GM21737 (cell line): ENCODE measurements around the gene NRG3.

Source experiments
- ATAC-seq: cut with Tn5 transposase; IDR thresholded peaks from one replicate; pipeline ENCODE4 v1.9.1; 2021; ENCODE audit warnings: mild to moderate bottlenecking, moderate library complexity; ENCODE audit not compliant: unreplicated experiment

NRG3 gene

DNA sequence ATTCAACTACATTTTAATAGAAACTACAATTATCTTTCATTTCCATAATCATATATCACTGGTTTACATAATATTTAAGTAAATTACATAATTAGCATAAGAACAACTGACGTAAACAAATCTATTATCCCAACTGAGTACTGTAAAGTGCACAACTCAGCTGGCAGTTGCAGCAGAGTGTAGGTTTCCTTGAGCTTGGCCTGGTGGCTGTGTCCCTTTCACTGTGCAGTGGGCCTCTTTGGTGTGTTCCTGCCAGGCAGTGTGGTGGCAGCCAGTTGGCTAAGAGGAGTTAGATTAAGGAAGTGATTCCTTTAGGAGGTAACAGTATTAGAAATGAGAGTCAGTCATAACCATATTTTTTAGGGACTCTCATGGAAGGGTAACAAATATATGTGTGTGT, 7.0 kb downstream of the NRG3 start:
- ATAC-seq: no peak

DNA sequence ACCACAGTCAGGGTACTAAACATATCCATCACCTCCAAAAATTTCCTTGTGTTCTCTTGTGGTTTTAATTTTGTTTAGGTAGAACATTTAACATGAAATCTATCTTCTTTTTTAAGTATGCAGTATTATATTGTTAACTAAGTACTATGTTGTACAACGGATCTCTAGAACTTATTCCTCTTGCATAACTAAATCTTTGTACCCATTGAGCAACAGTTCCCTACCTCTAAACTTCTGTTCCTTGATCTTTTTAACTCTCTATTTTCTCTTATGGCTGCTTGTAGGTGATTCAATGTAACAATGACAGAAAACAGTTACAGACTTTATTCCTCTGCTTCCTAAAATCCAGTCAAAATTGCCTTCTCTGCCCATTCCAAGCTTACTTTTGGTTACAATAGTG, 9.9 kb downstream of the NRG3 start:
- ATAC-seq: no peak

DNA sequence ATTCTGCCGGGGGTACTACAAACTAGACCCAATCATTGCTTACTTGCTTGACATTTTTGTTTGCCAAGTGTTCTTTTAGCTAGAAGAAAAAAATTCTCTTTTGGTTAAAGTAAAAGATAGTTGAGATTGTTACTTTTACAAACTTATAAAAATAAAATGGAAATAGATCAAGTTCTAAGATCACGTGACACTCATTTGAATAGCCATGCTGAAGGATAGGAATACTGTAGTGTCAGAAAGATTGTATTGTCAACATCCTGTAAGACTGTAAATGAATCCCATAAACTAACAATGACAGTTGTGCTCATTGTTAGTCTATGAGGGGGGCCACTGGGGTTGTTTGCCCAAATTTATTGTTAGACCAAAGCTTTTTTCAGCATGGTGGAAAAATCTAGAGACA, 10.5 kb downstream of the NRG3 start:
- ATAC-seq: no peak

DNA sequence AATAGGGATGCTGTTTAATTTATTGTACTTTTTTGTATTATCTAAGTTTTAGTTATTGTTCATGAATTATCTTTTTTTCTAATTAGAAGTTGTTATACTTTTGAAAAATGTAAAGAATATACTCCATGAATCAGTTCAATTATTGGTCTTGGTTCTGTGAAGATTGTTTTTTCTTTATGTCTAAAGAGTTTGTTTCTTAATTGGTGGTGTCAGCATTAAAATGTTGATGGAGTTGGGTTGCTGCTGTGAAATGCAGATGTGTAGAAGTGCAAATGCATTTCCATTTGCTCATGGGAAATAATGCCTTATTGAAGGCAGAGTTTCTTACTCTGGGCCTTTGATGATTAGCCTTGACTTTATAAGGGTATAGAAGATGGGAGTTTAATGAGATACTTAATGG, 11.9 kb downstream of the NRG3 start:
- no peak for ATAC-seq

DNA sequence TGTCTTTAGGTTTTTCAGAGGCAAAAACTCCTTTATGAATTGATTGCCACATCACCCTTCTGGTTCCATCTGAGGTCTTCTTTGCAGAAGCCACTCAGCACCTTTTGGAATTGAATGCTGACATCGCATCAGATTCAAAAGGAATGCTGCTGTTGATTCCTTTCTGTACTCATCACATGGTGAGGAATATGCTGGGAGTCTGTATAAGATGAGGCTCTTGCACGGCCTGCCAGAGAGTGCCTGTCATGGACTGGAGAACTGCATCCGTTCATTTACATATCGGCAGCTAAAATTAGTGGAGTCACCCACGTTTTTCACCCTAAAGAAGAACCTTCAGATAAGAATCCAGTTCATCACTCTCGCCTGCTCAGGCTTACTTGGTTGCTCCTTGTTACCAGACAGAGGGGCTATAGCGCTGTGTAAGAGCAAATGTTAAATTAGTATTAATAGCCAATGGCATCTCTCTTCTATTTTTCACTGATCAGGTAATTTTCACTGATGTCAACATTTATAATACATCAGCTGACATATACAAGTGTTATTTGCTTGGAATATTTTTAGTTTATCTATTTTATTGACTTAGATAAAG, 14.3 kb downstream of the NRG3 start:
- no peak for ATAC-seq

DNA sequence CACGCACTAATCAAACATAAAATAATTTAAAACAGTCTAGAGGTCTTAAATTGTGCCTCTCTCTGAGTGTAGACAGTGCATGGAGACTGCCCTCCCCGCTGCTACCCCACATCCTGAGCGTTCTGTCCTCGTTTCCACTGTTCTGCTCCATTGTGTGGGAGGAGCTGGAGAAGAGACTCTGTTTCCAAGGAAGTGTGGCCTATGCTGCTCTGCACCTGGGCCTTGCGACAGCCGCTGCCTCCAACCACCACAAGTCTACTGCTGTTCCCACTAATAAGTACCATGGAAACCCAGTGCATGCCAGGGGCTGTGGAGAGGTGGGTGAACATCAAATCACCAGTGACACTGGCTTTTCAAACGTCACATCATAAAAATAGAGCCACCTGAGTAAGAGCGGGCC, 19.6 kb downstream of the NRG3 start:
- no peak for ATAC-seq

DNA sequence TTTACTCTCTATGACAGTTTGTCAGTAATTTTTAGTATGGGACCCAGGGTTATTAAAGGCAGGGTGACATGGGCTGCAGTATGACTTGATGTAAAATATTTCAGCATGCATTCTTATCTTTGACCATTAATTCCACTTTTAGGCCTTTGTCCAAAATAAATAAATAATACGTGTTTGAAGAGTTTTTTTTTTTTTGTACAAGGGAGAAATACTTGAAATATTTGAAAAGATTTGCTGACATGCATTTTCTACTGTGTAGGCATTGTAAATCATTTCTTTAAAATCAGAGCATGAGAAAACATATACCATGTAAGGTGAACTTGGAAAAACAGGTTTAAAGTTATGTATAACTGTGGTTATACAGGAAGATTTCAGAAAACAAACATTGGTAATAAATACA, 23.5 kb downstream of the NRG3 start:
- no peak for ATAC-seq

DNA sequence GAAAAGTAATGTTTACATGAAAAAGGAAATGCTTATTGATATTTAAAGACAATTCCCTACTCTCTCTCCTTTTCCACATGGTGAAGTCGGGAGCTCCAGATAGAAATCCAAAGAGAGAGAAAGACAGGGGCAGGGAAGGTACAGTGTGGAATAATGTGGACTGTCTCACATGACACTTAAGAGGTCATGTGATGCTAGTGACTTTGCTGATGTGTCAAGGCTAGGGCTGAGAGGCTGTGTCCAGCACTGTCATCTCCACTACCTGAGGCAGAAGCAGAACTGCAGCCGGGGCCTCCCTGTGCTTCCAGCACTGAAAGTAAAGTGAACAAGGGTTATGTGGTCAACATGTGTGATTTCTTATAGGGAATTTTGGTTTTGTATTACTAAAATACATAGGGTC, 26.0 kb downstream of the NRG3 start:
- ATAC-seq: no peak

DNA sequence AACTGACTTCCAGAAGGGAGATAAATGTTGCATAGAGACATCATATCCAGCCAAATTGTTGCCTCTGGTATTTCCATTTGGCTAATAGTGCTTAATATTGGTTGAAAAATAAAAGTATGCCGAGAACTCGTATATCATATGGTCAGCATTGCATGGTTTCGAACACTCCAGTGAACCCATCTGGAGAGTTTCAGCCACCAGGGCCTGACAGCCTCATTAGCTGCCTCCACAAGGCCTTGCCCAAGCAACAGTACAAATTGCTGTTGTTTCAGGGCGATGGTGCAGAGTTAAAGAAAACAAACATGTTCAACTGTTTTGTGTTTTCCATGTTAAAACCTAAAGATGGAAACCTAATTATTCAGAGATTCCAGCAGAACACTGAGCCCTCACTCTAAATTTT, 28.5 kb downstream of the NRG3 start:
- no peak for ATAC-seq

DNA sequence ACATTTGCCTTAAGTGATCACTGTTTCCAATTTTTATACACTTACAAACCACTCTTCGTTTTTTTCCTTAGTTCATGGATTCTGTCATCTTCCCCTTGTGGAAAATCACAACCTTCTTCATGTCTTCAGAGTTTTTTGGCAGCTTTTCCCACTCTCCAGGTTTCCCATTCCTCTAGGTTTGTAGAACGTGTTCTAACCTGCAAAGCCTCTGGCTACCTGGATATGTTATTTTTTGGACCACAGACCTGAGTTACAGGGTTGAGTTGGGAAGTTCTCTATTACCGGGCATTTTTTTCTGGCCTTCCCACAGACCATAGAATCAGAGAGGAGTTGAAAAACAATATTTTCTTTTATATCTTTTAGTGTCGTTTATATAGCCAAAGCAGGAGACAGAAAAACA, 30.2 kb downstream of the NRG3 start:
- no peak for ATAC-seq

DNA sequence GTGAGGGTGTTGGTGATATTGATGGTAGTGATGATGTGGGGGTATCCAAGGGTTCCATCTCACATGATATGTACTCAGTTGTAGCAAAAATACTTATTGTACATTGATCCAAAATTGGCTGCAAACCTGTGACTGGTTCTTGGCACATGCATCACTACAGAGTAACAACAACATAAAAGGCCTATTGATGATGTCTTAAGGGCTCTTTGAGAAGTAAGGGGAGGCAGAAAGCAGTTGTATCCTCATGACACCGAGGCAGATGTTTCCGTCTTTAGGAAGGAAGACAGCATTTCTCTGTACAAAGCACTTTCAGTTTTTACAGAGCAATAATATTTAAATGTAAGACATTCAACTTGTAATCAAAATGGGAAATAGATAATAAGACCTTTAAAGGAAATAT, 34.5 kb downstream of the NRG3 start:
- no peak for ATAC-seq

DNA sequence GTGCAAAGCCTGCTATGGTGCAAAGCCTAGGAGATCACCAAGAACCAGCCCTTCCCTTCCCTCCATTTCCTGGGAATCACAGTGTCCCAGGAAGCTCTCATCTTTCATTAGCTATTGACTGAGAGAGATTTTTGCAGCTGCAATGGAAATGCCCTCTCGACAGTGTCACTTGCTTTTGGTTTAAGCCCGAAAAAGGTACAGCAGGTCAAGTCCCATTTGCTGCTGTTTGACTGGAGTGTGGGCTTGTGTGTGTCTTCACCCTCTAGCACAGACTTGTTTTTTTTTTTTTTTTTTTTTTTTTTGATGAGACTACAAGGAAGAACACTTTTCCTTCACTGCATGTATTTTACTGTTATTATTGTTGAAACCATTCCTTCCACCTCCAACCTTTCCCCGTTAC, 36.3 kb downstream of the NRG3 start:
- ATAC-seq: no peak

DNA sequence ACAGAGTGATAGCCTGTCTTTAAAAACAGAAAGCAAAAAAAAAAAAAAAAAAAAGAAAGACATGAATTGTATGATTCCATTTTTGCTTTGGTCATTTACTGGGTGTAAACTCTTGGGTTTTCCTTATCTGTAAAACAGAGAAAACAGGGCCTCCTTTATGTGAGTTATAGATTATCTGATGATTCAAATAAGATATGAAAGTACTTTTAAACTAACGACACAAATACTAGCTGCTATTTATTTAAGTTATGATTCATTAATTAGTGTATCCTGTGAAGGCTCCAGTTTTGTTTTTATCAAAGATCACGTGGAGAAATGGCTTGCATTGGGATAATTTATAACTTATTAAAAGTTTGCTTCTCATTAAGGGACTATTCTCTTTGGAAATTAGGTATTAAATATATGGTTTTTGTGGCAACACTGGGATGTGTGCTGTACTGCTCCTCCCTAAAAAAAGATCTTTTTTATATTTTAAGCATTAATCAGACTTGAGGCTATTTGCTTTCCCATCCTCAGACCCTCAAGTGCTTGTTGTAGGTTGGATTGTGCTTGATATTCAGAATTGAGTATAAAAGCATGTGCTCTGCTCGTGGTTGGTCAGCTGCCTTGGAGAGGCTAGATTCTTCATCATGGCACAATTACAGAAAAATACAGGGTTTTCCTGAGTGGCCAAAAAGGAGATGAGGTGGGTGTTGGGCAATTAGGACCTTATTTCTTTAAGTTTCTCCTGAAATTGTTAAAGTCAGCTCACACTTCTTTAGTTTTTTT, 39.9 kb downstream of the NRG3 start:
- no peak for ATAC-seq

DNA sequence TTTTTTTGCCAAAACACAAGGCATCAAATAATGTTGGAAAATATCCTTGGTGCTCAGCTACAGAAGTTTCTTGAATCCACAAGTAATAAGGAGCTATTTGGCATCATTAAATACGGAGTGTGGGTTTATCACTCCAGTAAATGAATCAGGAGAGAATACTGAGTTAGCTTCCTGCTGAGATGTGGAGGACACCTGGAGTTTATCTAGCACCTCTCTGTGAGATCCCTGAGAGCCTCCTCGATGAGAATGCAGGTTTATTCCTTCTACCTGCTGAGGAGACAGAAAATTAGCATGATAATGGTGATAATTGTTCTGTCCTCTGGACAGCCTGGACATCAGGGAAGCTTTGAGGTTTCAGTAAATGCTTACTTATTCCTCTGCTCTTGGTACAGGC, 40.5 kb downstream of the NRG3 start:
- ATAC-seq: no peak

DNA sequence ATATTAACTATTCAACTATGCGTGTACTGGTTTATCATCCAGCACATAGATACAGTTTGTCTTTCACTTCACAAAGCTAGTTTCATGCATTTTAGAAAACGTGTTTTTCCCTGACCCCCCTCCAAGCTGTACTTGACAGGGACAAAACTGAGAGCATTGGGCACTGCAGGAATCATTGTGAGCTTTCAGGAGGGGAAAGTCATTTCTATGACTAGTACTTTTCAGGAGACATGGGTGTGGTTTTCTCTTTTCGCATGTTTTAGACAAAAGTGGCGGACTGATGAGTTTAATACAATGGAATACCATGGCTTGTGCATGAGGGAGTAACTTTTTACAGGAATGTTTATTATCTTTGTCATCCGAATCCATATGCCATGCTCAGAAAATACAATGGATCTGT, 42.7 kb downstream of the NRG3 start:
- ATAC-seq: no peak

DNA sequence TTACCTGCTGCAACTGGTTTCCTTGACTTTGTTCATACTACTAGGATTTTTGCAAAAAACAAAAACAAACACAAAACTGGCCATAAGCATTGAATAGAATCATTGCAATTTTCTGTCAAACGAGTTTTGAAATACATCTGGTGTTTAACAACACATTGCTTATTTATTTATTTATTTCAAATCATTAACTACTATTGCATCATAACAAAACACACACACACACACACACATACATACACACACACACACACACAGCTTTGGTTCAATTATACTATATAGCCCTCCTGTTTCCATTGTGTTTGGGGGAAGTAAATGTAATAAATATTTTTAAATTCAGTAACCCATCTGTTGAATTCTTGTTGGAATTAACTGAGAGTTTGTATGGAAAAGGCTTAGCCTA, 43.8 kb downstream of the NRG3 start:
- no peak for ATAC-seq

DNA sequence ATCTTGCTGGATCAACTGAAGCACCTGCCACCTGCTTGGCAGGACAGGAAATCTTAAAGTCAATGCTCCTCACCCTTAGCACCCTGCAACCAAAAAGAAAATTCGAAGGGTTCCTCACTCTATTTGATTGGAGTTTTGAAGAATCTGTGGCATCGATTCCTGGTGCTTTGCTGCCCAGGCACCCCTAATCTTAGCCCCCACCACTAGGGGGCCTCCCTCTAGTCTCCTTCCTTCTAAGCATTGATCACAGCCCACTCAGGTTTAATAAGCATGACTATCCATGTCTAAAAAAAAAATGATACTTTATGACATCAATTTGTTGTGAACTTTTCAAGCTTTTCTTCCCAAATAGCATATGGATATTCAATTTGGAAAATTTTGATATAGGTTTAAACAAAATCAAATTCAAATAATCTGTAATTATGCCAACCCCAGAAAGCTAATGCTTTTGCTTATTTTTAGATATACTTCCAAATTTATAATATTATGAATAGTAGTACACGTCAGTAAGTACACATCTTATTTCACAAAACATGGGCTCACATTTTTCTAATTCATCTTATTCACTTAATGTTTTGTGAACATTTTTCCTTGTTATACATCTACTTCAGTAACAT, 45.3 kb downstream of the NRG3 start:
- no peak for ATAC-seq

DNA sequence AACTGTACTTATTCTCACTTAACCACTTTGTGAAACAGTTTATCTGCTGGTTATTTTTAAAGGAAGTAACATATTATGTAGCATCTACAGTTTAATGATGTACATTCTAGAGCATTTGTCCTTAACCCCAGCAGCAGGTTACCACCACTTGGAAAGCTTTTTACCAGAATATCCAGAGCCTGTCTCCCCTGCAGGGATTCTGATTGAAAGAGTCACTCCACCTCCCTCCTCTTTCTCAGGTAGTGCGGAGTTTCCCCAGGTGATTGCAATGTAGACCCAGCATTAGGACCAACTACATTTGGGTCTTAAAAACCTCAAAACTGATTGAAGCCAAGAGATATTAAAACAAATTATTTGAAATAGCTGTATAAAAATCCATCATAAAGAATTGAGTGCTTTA, 53.1 kb downstream of the NRG3 start:
- ATAC-seq: no peak

DNA sequence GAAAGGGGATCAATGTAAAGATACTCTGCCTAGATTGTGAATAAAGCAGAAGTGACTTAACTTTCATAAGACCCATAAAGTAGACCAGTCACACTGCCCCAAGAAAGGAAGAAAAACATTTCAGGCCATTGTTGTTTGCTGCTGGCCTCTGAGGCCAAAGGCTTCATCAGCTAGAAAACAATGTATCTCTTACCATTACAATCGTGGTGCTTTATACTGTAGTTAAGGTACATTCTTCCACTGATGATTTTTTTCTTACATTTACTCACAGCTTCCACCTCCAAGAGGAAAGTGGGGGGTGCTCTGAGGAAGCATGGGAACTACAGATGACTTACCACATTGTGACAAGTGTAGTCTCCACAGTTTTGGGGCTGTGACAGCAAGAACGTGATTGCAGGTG, 68.6 kb downstream of the NRG3 start:
- ATAC-seq: no peak

DNA sequence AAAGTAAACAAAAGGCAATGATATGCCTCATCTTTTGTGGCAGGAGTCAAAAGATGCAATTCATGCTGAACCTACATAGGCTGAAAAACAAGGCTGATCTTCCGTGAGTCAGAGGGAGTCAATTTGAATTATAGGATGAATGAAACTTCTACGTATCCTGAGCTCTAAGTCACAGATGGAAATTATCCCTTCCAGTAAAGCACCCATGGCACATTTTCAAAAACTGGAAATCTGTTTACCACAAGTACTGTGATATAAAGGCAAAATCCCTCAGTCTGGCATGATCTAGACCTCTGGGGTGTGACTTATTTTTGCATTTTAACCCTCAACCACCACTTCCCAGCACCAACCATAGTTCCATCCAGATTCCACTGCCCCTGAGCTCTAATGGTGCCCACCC, 69.6 kb downstream of the NRG3 start:
- ATAC-seq: no peak

DNA sequence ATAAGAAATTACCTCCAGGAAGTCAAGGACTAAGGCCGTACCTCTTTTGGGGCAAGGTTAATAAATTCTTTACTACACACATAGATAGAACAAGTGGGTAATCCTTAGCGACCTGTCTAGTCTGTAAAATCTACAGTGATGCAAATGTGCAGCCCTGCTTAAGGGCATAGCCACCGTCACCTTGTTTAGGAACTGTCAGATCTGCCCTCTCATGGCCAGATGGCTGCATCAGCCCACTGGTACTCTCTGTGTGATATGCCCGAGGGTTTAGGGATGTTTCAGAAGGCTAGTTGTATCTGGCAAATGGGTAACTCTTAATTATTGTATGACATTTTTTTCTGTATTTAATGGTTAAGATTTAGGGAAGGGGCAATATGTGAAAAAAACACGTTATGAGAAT, 74.3 kb downstream of the NRG3 start:
- ATAC-seq: no peak

DNA sequence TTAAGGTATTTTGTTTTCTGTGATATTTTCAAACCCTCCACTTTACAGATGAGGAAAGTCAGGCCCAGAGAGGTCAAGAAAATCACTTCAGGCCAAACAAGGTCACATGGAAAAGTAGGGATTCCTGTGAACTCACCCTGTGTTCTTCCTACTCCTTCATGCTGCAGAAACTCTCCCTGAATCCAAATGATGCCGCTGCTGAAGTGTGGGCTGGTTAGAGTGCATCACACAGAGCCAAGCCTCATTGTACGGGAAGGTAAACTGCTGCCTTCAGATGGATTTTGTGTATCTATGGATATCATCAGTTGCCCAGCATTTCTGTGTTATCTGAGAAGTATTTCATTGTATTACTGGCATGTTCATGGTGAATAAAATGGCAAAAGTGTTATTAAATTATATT, 75.4 kb downstream of the NRG3 start:
- no peak for ATAC-seq

DNA sequence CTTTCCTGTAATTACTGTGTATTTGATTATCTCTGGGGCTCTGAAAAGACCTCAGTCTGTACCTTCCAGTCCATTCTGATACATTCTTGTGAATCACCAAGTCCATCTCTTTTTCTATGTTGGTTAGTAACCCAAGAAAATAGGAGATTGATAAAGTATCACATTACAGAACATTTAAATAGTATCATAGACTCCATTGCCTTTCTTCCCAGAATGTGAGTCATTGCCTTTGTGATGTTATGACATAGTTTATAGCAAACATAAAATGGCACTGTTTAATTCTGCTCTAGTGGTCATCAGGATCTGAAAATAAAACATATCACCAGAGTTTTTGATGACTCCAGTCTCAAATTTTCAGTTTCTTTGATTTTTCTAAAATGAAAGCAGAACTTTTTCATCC, 78.4 kb downstream of the NRG3 start:
- ATAC-seq: no peak
